SK-N-SH (cell line): Measurements from ENCODE around the gene KRTAP10-5. TPM values are rescaled to one million over a fixed set of nuclear protein-coding genes. Genes with fewer than 3 reads are reported as not detected.

Experiments
- CTCF ChIA-PET: fragments of 300-600, 350-600 bp; formaldehyde crosslinking; extraction: SDS; loops from one replicate; lab custom pipeline; 2021; lab: Yijun Ruan, JAX
- POLR2A ChIA-PET: fragments of 350-600 bp; sonication (Branson Sonifier 250); formaldehyde crosslinking; extraction: SDS; loops from one replicate; lab custom pipeline; 2020; ENCODE audit warnings: antibody characterized with exemption, inconsistent platforms; lab: Yijun Ruan, JAX
- DNase-seq: peaks from one replicate; pipeline ENCODE4 v3.0.0; 2012
- H2AFZ ChIP-seq: fragments of 200-600 bp; sonication (generic); 2 replicates; pipeline ENCODE4 v1.8.1; 2016; ENCODE audit warnings: antibody characterized with exemption, mild to moderate bottlenecking, low read depth
- H3F3A ChIP-seq: fragments of 200-600 bp; sonication (generic); replicated peaks from 2 replicates; pipeline ENCODE3; 2016; ENCODE audit warnings: antibody characterized with exemption, mild to moderate bottlenecking; ENCODE audit not compliant: insufficient read depth
- H3K27ac ChIP-seq, 2 experiments: fragments of 200-500 bp in 1 of 2; fragments of 200-600 bp in 1 of 2; sonication (Bioruptor generic) in 1 of 2; sonication (generic), shearing (Covaris generic) in 1 of 2; 2 replicates each; pipeline versions ENCODE4 v1.5.1 to v1.6.1; 2014 to 2016; ENCODE audit warnings: low read depth in 2 of 2, inconsistent platforms in 1 of 2, low read length in 1 of 2, mild to moderate bottlenecking in 1 of 2, mixed read lengths in 1 of 2
- H3K27me3 ChIP-seq: fragments of 200-600 bp; sonication (generic), shearing (Covaris generic); 2 replicates; pipeline ENCODE4 v1.6.1; 2016; ENCODE audit warnings: mixed run types; ENCODE audit not compliant: insufficient read depth
- H3K36me3 ChIP-seq, 2 experiments: fragments of 200-500 bp in 1 of 2; fragments of 200-600 bp in 1 of 2; sonication (Bioruptor generic) in 1 of 2; sonication (generic) in 1 of 2; replicated peaks in 1 of 2; 2 replicates each; pipeline versions ENCODE3 to v1.5.1; 2014 to 2016; ENCODE audit warnings: low read length in 1 of 2, mild to moderate bottlenecking in 1 of 2; ENCODE audit not compliant: insufficient read depth in 2 of 2, control insufficient read depth in 1 of 2
- H3K4me1 ChIP-seq, 2 experiments: fragments of 200-500 bp in 1 of 2; fragments of 200-600 bp in 1 of 2; sonication (Bioruptor generic) in 1 of 2; sonication (generic), shearing (Covaris generic) in 1 of 2; 2 replicates each; pipeline versions ENCODE4 v1.5.1 to v1.6.1; 2014 to 2016; ENCODE audit warnings: low read depth in 1 of 2, low read length in 1 of 2, mixed run types in 1 of 2; ENCODE audit not compliant: insufficient read depth in 2 of 2, control insufficient read depth in 1 of 2
- H3K4me2 ChIP-seq: fragments of 200-600 bp; sonication (generic), shearing (Covaris generic); 2 replicates; pipeline ENCODE4 v1.6.1; 2017; ENCODE audit warnings: mixed run types
- H3K4me3 ChIP-seq, 2 experiments: fragments of 200-500 bp in 1 of 2; fragments of 200-600 bp in 1 of 2; sonication (Bioruptor generic) in 1 of 2; sonication (generic), shearing (Covaris generic) in 1 of 2; 2 replicates each; pipeline versions ENCODE4 v1.5.1 to v1.8.1; 2014 to 2016; ENCODE audit warnings: low read depth in 2 of 2, inconsistent platforms in 1 of 2, low read length in 1 of 2, mild to moderate bottlenecking in 1 of 2, mixed read lengths in 1 of 2, moderate library complexity in 1 of 2
- H3K79me2 ChIP-seq: fragments of 200-600 bp; sonication (generic); 2 replicates; pipeline ENCODE4 v1.8.1; 2017; ENCODE audit warnings: mild to moderate bottlenecking; ENCODE audit not compliant: insufficient read depth
- H3K9ac ChIP-seq: fragments of 200-600 bp; sonication (generic); 2 replicates; pipeline ENCODE4 v1.6.1; 2017; ENCODE audit warnings: mixed run types
- H3K9me2 ChIP-seq: fragments of 200-600 bp; sonication (generic); 2 replicates; pipeline ENCODE4 v1.6.1; 2017; ENCODE audit warnings: mixed run types
- H3K9me3 ChIP-seq: fragments of 200-600 bp; sonication (generic); 2 replicates; pipeline ENCODE4 v1.6.1; 2017; ENCODE audit warnings: mixed run types, mild to moderate bottlenecking, moderate library complexity
- H4K20me1 ChIP-seq: fragments of 200-600 bp; sonication (generic); 2 replicates; pipeline ENCODE4 v1.6.1; 2017; ENCODE audit warnings: mild to moderate bottlenecking, mixed run types; ENCODE audit not compliant: insufficient read depth
- EP300 ChIP-seq, 2 experiments: IDR thresholded peaks; 2 replicates each; pipeline versions ENCODE4 v1.4.0 to v1.6.1; 2012; ENCODE audit warnings: borderline replicate concordance in 1 of 2, low read depth in 1 of 2, low read length in 1 of 2
- EZH2phosphoT487 ChIP-seq: fragments of 200-600 bp; sonication (generic); IDR thresholded peaks from 2 replicates; pipeline ENCODE4 v1.6.1; 2017; ENCODE audit warnings: low read depth, mixed run types, mild to moderate bottlenecking, antibody characterized with exemption, moderate library complexity, borderline replicate concordance
- FOSL2 ChIP-seq: IDR thresholded peaks from 2 replicates; pipeline ENCODE4 v1.4.0; 2012; ENCODE audit warnings: low read depth, mild to moderate bottlenecking, moderate library complexity, borderline replicate concordance
- GABPA ChIP-seq: IDR thresholded peaks from 2 replicates; pipeline ENCODE4 v1.4.0; 2012; ENCODE audit warnings: low read depth, mild to moderate bottlenecking
- GATA2 ChIP-seq: sonication (generic); formaldehyde crosslinking; IDR thresholded peaks from 2 replicates; pipeline ENCODE4 v1.5.0; 2020; ENCODE audit warnings: mild to moderate bottlenecking, missing genetic modification reagents
- MAX ChIP-seq: IDR thresholded peaks from 2 replicates; pipeline ENCODE4 v1.4.0; 2012; ENCODE audit warnings: low read depth
- MXI1 ChIP-seq: IDR thresholded peaks from 2 replicates; pipeline ENCODE4 v1.6.1; 2012; ENCODE audit warnings: mild to moderate bottlenecking, low read depth, low read length, improper control_type of control experiment
- NRF1 ChIP-seq: IDR thresholded peaks from 2 replicates; pipeline ENCODE4 v1.6.1; 2012; ENCODE audit warnings: low read depth, mild to moderate bottlenecking, low read length
- POLR2AphosphoS5 ChIP-seq: IDR thresholded peaks from 2 replicates; pipeline ENCODE4 v1.6.1; 2012; ENCODE audit warnings: low read depth, low read length
- RCOR1 ChIP-seq: fragments of 150-350 bp; IDR thresholded peaks from 2 replicates; pipeline ENCODE4 v1.6.1; 2017; ENCODE audit warnings: antibody characterized with exemption, low read length
- RXRA ChIP-seq: IDR thresholded peaks from 2 replicates; pipeline ENCODE4 v1.4.0; 2012; ENCODE audit warnings: low read depth, mild to moderate bottlenecking, borderline replicate concordance
- TAF1 ChIP-seq: IDR thresholded peaks from 2 replicates; pipeline ENCODE4 v1.6.1; 2012; ENCODE audit warnings: low read depth, mild to moderate bottlenecking, low read length, moderate library complexity, borderline replicate concordance
- TCF12 ChIP-seq: IDR thresholded peaks from 2 replicates; pipeline ENCODE4 v1.4.0; 2012
- YY1 ChIP-seq: IDR thresholded peaks from 2 replicates; pipeline ENCODE4 v1.4.0; 2012; ENCODE audit warnings: low read depth, mild to moderate bottlenecking
- ZBTB33 ChIP-seq: IDR thresholded peaks from 2 replicates; pipeline ENCODE4 v1.4.0; 2012; ENCODE audit warnings: low read depth, borderline replicate concordance
- WGBS: methylation state at CpG from one replicate; pipeline ENCODE4 v1.1.6; 2017; ENCODE audit warnings: low lambda C conversion rate; 5-methylcytosine and 5-hydroxymethylcytosine counted together
- polyA plus RNA-seq, 3 experiments: library from polyadenylated mRNA; depleted of rRNA; stranded (reverse); fragments of >200 nt; gene quantifications; 2 replicates each; pipeline ENCODE4 v1.2.3, GENCODE V29; 2012

Gene KRTAP10-5
- polyA plus RNA-seq, 1 of the 3 experiments (the other 2 are of a cell fraction), result not detected

DNA sequence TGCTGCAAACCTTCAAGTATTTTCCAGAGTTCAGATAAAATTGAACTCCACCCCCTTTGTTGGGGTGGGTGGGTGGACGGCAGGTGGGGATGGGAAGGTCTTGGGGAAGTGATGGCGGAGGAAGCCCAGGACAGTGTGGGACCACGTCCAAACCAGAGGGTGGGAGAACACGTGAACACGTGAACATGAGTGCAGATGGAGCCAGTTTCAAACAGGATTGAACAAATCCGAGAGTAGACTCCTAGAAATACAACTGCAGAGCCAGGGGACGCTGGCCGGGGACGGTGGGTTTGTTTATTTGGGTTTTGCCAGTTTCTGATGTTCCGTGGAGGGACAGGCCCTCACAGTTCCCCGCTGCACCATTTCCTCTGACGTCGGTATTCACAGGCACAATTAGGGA, 32.0 kb downstream of the KRTAP10-5 start:
- POLR2A ChIA-PET, result no interaction called here

GRCh38 chr21:44547656-44548331, 32.6 kb downstream of the KRTAP10-5 start:
- H3K27me3 ChIP-seq, result peaks cover 13% of the 10 kb centered on the region
- no peaks in the 10 kb centered on the region for H3K9me2 ChIP-seq
- no peak overlapping the region for H3K4me2 ChIP-seq
- TF ChIP-seq GABPA (no peak), TCF12 (no peak), ZBTB33 (no peak), POLR2AphosphoS5 (no peak)
- 13% methylated on average over 4 of the region's 5 CpGs for WGBS
- H4K20me1 ChIP-seq, result no peaks in the 10 kb centered on the region
- H2AFZ ChIP-seq, result no peak overlapping the region
- H3K79me2 ChIP-seq, result no peaks in the 10 kb centered on the region
- CTCF ChIA-PET, result interaction anchor here (1.0 kb wide), 1 partner anchor 30 kb away, joined by 3 read pairs; no protein-coding TSS in a partner anchor
- POLR2A ChIA-PET, result no interaction called here
- H3K4me3 ChIP-seq, result no peak overlapping the region
- no peaks in the 10 kb centered on the region for H3K4me1 ChIP-seq
- H3K9me3 ChIP-seq, result no peaks in the 10 kb centered on the region
- no peak overlapping the region for H3K27ac ChIP-seq
- no peaks in the 10 kb centered on the region for H3F3A ChIP-seq
- H3K36me3 ChIP-seq, result no peaks in the 10 kb centered on the region
- no peak for DNase-seq
- H3K9ac ChIP-seq, result no peak overlapping the region

More for the DNA sequence above, 32.0 kb downstream of the KRTAP10-5 start:
- 24% methylated on average over 13 of the region's 13 CpGs for WGBS
- H4K20me1 ChIP-seq, result no peaks in the 10 kb centered on the region
- H2AFZ ChIP-seq, result no peak overlapping the region
- no peak for DNase-seq
- CTCF ChIA-PET, result interaction anchor here (1.0 kb wide), 2 partner anchors 30 to 38 kb away, joined by 3 read pairs; no protein-coding TSS in a partner anchor
- H3K4me2 ChIP-seq, result no peak overlapping the region
- no peak overlapping the region for H3K4me3 ChIP-seq
- no peaks in the 10 kb centered on the region for H3F3A ChIP-seq
- H3K79me2 ChIP-seq, result no peaks in the 10 kb centered on the region
- H3K9me3 ChIP-seq, result no peaks in the 10 kb centered on the region
- H3K27ac ChIP-seq, result no peak overlapping the region
- H3K9me2 ChIP-seq, result no peaks in the 10 kb centered on the region
- H3K27me3 ChIP-seq, result peaks cover 18% of the 10 kb centered on the region
- no peak overlapping the region for H3K9ac ChIP-seq
- H3K36me3 ChIP-seq, result no peaks in the 10 kb centered on the region
- TF ChIP-seq MAX (no peak), NRF1 (no peak), EP300 (IDR thresholded peaks at IDR 0.05; ENCODE audit: borderline replicate concordance in 1 of 2, low read depth in 1 of 2, low read length in 1 of 2) (no peak), RCOR1 (no peak), RXRA (no peak), GATA2 (CRISPR knock-in tag) (no peak), MXI1 (no peak), EZH2phosphoT487 (no peak), POLR2AphosphoS5 (no peak), FOSL2 (no peak), YY1 (no peak), TAF1 (no peak)
- H3K4me1 ChIP-seq, result no peaks in the 10 kb centered on the region
